ENCODE results near the gene GLIPR1.

- no peak for TF ChIP-seq ARNTL (CRISPR knock-in tag; IDR thresholded peaks at IDR 0.05; ENCODE audit: borderline replicate concordance, low read depth)
- TF ChIP-seq, protein P1, sequence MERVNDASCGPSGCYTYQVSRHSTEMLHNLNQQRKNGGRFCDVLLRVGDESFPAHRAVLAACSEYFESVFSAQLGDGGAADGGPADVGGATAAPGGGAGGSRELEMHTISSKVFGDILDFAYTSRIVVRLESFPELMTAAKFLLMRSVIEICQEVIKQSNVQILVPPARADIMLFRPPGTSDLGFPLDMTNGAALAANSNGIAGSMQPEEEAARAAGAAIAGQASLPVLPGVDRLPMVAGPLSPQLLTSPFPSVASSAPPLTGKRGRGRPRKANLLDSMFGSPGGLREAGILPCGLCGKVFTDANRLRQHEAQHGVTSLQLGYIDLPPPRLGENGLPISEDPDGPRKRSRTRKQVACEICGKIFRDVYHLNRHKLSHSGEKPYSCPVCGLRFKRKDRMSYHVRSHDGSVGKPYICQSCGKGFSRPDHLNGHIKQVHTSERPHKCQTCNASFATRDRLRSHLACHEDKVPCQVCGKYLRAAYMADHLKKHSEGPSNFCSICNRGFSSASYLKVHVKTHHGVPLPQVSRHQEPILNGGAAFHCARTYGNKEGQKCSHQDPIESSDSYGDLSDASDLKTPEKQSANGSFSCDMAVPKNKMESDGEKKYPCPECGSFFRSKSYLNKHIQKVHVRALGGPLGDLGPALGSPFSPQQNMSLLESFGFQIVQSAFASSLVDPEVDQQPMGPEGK (CRISPR knock-in tag; IDR thresholded peaks at IDR 0.05; ENCODE audit: borderline replicate concordance) = no peak
- no peak for TF ChIP-seq ESRRG (CRISPR knock-in tag; IDR thresholded peaks at IDR 0.05)
- TF ChIP-seq RARB (CRISPR knock-in tag; IDR thresholded peaks at IDR 0.05) = no peak
These were observed 59.3 kb downstream of the GLIPR1 start for GRCh38 chr12:75539889-75540288.
